OCI-M2 (cell line): ENCODE results near the gene APOBEC4.

Experiments used
- DNase-seq: peaks from one replicate; lab custom pipeline; 2025; ENCODE audit not compliant: unreplicated experiment; lab: John Stamatoyannopoulos, UW

APOBEC4 gene

GRCh38 chr1:183604038-183604808 is 48.9 kb downstream of the APOBEC4 start:
- no peak for DNase-seq

DNA sequence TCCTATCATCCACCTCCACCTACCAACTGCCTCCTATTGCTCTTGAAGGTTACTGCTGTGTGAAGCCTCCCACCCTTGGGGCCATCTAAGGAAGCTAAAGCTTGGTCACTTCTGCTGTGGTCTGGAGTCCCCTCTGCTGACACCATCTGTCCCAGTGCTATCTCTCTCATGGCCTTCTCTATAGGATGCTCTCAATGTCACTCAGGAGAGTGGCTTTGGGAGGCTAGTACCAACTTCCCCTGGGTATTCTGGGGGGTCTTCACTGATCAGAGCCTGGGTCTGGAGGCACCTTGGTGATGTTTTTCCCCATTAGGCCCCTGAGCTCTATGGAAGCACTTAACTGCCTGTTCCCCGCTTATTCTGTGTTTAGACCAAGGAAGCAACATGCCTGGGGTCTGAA is 50.6 kb downstream of the APOBEC4 start:
- DNase-seq = no peak

GRCh38 chr1:183600634-183601033 is 52.5 kb downstream of the APOBEC4 start:
- DNase-seq = no peak

- no peak for DNase-seq
Measured at GRCh38 chr1:183600136-183600535, 53.0 kb downstream of the APOBEC4 start.

DNA sequence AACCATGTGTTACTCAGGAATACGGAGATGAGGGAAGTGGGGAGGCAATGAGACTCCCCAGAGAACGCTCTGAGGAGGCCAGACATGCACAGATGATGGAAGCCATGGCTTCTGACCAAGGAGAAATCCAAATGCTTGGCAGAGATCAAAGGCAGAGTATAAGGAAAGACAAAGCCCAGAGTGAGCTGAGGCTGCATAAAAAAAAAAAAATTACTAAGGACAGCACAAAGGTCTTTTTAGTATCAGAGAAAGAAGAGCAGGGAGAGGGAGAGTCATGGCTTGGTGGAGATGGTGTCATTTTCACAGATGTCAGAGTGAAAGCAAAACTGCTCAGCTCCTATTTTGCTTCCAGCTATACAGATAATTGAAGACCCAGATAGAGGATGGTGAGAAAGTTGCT is 54.7 kb downstream of the APOBEC4 start:
- DNase-seq = no peak

DNA sequence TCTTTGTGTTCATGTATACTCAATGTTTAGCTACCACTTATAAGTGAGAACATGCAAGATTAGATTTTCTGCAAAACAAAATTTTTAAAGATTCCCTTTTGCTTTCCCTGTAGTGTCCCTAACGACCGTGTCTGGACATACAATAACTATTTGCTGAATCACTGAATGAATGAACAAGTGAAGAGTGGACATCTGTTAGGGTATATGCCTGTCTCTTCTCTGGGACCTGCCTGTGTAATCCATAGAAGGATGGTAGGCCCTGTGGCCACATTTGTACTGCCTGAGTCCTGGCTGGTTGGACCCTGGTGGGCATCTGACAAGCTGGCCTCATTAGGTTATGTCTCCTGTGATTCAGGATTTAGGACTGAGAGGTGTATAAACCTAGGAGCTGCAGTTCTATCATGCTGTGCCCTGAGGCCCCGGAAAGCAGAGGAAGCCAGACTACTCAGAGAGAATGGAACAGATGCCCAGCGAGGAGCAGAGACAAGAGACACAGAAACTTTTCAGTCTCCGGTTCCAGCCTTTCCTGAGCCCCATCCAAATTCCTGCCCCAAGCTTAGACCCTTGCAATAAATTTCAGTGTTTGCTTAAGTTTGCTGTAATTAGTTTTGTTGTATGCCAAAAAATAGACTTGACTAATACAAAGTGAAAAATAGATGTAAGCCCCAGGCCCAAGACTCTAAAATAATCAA is 55.3 kb downstream of the APOBEC4 start:
- no peak for DNase-seq

- DNase-seq = no peak
Measured at GRCh38 chr1:183596500-183596899, 56.6 kb downstream of the APOBEC4 start.
